GM12891 (cell line): ENCODE data around the gene ARHGAP26.

Experiments
- POLR2A ChIP-seq: IDR thresholded peaks from 2 replicates; pipeline ENCODE4 v1.6.1; 2011; ENCODE audit warnings: low read depth, low read length, control low read depth
- SPI1 ChIP-seq: IDR thresholded peaks from 2 replicates; pipeline ENCODE4 v1.6.1; 2011; ENCODE audit warnings: low read depth, low read length, control low read depth
- TAF1 ChIP-seq: IDR thresholded peaks from 2 replicates; pipeline ENCODE4 v1.6.1; 2011; ENCODE audit warnings: low read depth, low read length, control low read depth

- TF ChIP-seq SPI1 (no peak), POLR2A (no peak), TAF1 (no peak)
Observed at GRCh38 chr5:143121135-143121475, 350.9 kb downstream of the ARHGAP26 start.
